ENCODE measurements around the gene SLC22A23. TPM values are rescaled to one million over a fixed set of nuclear protein-coding genes. Genes with fewer than 3 reads are reported as not detected.
A peak's percentile ranks its signal among the peaks of the same experiment; 100 is the strongest.
"Not testable (repeated sequence)": the region's sequence is repeated elsewhere in the genome, so short reads cannot be mapped to it uniquely, and the experiment has no call there.

SLC22A23 gene
- total RNA-seq, 8 experiments from 2014 or later, result 10.5 to 24.1 (median 13.2) TPM

DNA sequence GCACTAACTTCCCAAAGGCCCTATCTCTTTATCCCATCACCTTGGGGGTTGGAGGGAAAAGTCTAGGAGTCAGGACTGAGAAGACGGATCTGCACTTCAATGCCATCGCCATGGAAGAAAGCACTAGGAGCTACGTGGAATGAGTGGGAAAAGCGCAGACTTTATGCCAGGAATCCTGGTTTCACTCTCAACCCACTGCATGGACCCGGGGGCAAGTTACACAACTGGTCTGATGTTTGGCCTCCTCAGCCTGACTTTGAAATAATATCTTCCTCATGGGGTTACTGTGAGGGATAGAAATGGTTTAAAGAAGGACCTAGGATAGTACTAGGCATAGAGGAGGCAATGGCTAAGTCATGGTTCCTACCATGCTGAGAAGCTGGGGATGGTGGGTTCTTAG, 211.6 kb downstream of the SLC22A23 start:
- WGBS, 10 experiments, result 75 to 100% (median 96%) methylated on average over 2 to 5 of the region's 5 CpGs; no CpG with 5 or more reads in 3 of the 10 experiments
- Histone ChIP-seq H3K27ac (no peak overlapping the region), H3K4me1 (replicated peaks in 1 of 2) (peaks cover 30 to 32% of the 10 kb centered on the region in 2 donors), H3K4me3 (no peak overlapping the region)
- in situ Hi-C loops (cut with MboI; ENCODE audit: low pct_unique_long_range_greater_than_20kb in 2 of 9, low sequenced_read_pairs in 9 of 9, unreplicated experiment in 9 of 9), result loop anchor here in 2 of 9 experiments (25.0 kb wide), 2 partner anchors 108 to 258 kb away; partner anchors contain the start of gene NQO2 (in 1 of the 2)
- no peak for ATAC-seq (replicated peaks in 6 of 8)

DNA sequence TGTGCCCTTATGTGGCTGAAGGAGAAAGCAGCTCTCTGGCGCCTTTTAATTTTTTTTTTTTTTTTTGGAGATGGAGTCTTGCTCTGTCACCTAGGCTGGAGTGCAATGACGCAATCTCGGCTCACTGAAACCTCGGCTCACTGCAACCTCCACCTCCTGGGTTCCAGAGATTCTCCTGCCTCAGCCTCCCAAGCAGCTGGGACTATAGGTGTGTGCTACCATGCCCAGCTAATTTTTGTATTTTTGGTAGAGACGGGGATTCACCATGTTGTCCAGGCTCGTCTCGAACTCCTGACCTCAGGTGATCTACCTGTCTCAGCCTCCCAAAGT, 212.1 kb downstream of the SLC22A23 start:
- not testable (repeated sequence) for ATAC-seq (replicated peaks in 6 of 8); H3K4me3 ChIP-seq; H3K27ac ChIP-seq
- in situ Hi-C loops (cut with MboI; ENCODE audit: low pct_unique_long_range_greater_than_20kb in 2 of 9, low sequenced_read_pairs in 9 of 9, unreplicated experiment in 9 of 9), result loop anchor here in 2 of 9 experiments (25.0 kb wide), 2 partner anchors 107 to 257 kb away; partner anchors contain the start of gene NQO2 (in 1 of the 2)
- H3K4me1 ChIP-seq (replicated peaks in 1 of 2), result peaks cover 26 to 28% of the 10 kb centered on the region in 2 donors
- 81 to 100% (median 90%) methylated on average over 2 to 7 of the region's 7 CpGs; no CpG with 5 or more reads in 3 of the 10 experiments for WGBS, 10 experiments

DNA sequence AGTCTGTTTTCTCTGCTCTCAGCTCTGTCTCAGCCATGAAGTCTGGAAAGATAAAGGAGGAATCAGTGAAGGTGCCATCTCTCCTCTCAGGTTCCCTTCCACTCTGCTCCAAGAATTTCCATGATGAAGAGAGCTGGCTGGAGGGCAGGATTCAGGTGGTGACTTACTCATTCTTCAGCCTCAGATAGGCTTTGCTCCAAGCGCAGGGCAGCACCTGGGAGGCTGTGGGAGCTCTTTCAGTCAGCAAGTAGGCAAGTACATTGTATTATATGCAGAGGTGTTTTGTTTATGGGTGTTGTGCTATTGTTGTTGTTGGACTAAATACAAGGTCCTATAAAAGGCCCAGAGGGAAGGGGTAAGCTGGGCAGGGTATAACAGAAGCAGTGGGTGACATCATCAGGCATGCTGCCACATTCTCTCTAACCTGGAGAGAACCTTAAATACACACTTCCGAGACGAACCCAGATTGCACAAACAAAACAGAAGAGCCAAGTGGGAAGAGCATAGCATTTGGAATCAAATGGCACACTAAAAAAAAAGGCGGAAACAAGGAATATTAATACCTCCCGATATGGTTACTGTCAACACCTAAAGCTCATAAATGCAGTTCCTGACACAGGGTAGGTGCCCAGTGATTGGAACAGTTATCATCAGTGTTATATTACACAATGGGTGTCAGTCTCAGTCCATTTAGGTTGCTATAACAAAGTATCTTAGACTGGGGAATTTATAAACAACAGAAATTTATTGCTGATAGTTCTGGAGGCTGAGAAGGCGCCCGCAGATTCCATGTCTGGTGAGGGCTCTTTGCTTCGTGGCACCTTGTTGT, 212.6 kb downstream of the SLC22A23 start:
- 67 to 100% (median 92%) methylated on average over 2 to 7 of the region's 8 CpGs for WGBS, 10 experiments
- Histone ChIP-seq H3K4me1 (replicated peaks in 1 of 2) (peaks cover 20 to 24% of the 10 kb centered on the region in 2 donors), H3K27ac (no peak overlapping the region), H3K4me3 (no peak overlapping the region)
- in situ Hi-C loops (cut with MboI; ENCODE audit: low pct_unique_long_range_greater_than_20kb in 2 of 9, low sequenced_read_pairs in 9 of 9, unreplicated experiment in 9 of 9), result loop anchor here in 2 of 9 experiments (25.0 kb wide), 2 partner anchors 107 to 257 kb away; partner anchors contain the start of gene NQO2 (in 1 of the 2)
- no peak for ATAC-seq (replicated peaks in 6 of 8)

DNA sequence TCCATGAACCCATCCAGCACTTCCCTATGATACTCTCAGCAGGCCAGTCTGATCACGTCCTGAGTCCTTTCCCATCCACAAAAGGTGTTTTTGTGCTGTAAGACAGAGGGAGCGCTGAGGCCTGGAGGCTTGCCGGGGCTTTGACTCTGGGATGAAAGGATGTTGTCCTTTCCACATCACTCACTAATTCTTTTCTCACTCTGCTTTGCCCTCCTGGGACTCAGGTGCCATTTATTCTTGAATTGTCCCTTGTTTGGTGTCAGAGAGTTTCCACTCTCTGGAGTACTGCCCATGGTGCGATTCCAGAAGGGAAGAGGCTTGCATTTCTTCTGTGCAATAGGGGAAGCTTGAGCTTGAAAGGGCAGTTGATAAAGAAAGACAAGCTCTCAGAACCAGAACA, 214.1 kb downstream of the SLC22A23 start:
- H3K4me1 ChIP-seq (replicated peaks in 1 of 2), result peaks cover 7 to 12% of the 10 kb centered on the region in 2 donors
- no peak for ATAC-seq (replicated peaks in 6 of 8)
- H3K27ac ChIP-seq, result no peak overlapping the region
- in situ Hi-C loops (cut with MboI; ENCODE audit: low pct_unique_long_range_greater_than_20kb in 2 of 9, low sequenced_read_pairs in 9 of 9, unreplicated experiment in 9 of 9), result loop anchor here in 2 of 9 experiments (25.0 kb wide), 2 partner anchors 105 to 255 kb away; partner anchors contain the start of gene NQO2 (in 1 of the 2)
- H3K4me3 ChIP-seq, result no peak overlapping the region
- 49 to 100% (median 84%) methylated on average over 1 to 4 of the region's 4 CpGs for WGBS, 10 experiments

DNA sequence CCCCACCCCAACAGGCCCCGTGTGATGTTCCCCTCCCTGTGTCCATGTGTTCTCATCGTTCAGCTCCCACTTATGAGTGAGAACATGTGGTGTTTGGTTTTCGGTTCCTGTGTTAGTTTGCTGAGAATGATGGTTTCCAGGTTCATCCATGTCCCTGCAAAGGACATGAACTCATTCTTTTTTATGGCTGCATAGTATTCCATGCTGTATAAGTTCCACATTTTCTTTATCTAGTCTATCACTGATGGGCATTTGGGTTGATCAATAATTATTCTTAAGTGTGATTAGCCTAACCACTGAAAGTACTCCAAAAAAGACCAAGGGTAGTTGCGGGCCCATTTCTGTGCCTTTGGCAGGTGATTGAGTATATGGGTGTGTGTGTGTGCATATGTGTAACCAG, 215.1 kb downstream of the SLC22A23 start:
- WGBS, 10 experiments, result 50 to 100% (median 100%) methylated on average over 1 to 3 of the region's 4 CpGs; no CpG with 5 or more reads in 5 of the 10 experiments
- in situ Hi-C loops (cut with MboI; ENCODE audit: low pct_unique_long_range_greater_than_20kb in 2 of 9, low sequenced_read_pairs in 9 of 9, unreplicated experiment in 9 of 9), result loop anchor here in 2 of 9 experiments (25.0 kb wide), 2 partner anchors 104 to 254 kb away; partner anchors contain the start of gene NQO2 (in 1 of the 2)
- H3K4me1 ChIP-seq (replicated peaks in 1 of 2); ATAC-seq (replicated peaks in 6 of 8); H3K4me3 ChIP-seq; H3K27ac ChIP-seq: not testable (repeated sequence)

DNA sequence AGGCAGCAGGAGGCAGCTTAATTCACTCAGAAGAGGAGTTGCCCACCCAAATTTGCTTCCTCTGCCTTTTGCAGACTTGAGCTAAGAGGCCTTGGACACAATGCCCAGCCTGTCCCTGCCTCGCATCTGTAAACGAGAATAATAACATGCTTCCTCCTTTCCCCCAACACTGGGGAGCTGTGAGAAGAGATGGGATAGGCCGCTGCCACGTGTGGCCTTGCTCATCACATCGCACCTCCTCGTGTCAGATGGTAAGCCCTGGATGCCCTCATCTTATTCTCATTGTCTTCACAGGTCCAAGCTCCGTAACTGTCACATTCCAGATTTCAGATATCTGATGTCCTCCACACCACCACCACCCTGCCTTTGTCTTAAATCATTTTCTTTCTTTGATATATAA, 216.3 kb downstream of the SLC22A23 start:
- in situ Hi-C loops (cut with MboI; ENCODE audit: low pct_unique_long_range_greater_than_20kb in 2 of 9, low sequenced_read_pairs in 9 of 9, unreplicated experiment in 9 of 9), result loop anchor here in 2 of 9 experiments (25.0 kb wide), 2 partner anchors 103 to 253 kb away; partner anchors contain the start of gene NQO2 (in 1 of the 2)
- peak in 5 of 8 experiments; percentile 23 to 48 (median 40) for ATAC-seq (replicated peaks in 6 of 8)
- H3K27ac ChIP-seq, result no peak overlapping the region

DNA sequence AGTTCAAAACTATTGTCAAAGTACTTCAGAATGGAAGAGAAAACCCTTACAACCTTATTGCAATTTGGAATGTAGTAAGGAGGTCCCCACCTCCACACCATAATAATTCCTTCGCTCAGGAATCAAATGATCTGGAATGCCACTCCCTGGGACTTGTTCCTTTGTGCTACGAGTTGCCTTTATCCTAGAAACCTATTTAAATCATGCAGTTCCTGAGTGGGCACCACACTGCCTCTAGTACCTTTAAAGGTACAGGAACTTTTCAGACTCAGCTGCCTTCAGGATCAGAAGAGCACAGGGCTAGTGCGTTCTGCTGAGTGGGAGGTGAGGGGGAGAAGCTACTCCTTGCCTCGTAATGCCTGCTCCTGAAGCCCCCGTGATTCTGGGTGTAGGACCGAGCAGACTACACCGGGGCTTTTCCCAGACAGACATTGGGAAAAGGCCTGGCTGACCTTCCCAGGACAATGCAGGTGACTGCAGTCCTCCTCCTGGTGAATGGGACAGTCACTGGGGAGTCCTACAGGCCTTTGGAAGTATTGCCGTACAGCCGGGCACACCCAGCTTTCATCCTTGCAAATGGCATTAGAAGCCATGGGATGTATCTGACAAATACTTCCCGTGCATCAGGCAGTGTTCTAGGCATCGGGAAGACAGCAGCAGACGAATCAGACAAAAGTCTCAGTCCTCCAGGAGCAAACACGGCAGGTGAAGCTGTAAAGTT, 217.6 kb downstream of the SLC22A23 start:
- H3K4me1 ChIP-seq (replicated peaks in 1 of 2), result peaks cover 12 to 17% of the 10 kb centered on the region in 2 donors
- no peak overlapping the region for H3K4me3 ChIP-seq
- in situ Hi-C loops (cut with MboI; ENCODE audit: low pct_unique_long_range_greater_than_20kb in 2 of 9, low sequenced_read_pairs in 9 of 9, unreplicated experiment in 9 of 9), result loop anchor here in 2 of 9 experiments (25.0 kb wide), 2 partner anchors 102 to 252 kb away; partner anchors contain the start of gene NQO2 (in 1 of the 2)
- no peak overlapping the region for H3K27ac ChIP-seq
- peak in 3 of 8 experiments; percentile 27 to 81 (median 47) for ATAC-seq (replicated peaks in 6 of 8)
- WGBS, 10 experiments, result 61 to 100% (median 78%) methylated on average over 1 to 10 of the region's 13 CpGs

More for the DNA sequence above, 216.3 kb downstream of the SLC22A23 start:
- WGBS, 10 experiments, result 45 to 75% (median 68%) methylated on average over 2 to 6 of the region's 7 CpGs; no CpG with 5 or more reads in 5 of the 10 experiments
- Histone ChIP-seq H3K4me3 (no peak overlapping the region), H3K4me1 (replicated peaks in 1 of 2) (peaks cover 1 to 5% of the 10 kb centered on the region in 2 donors)

DNA sequence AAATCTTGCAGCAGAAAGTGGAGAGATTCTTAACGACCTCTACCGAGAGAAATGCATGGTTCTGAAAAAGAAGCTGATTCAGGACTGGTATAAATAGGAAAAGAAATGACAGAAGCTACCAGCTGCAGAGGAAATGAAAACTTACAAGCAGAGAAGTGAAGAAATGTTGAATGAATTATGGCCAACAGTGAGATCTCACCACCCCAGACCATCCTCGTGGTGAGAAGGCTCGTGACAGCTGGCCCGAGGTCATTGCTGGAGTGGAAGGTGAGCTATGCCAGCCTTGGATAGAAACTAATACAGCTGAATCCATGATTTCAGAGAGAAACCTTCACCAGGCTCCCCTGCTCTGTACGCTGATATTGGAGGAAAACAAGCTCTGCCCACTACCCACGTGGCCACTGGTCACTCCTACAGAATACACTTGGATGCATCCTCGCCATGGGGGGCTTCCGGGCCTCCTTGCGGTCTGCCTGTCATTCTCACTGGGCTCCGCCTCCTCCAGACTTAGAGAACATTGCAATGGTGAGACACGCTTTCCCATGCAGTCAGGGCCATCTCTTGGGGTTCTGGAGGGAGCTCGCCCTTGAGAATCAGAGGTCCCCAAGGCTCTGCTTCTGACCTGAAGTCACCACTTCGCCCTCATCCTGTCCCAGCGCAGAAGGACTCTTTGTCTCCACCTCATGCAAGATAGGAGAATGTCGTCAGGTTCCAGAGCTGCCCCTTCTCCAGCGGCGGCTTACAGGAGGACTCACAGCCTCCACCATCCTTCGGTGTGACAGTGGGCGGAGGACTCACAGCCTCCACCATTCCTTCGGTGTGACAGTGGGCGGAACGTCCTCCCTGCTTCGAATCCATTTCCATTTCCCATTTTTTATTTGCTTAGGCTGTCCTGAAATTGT, 218.8 kb downstream of the SLC22A23 start:
- in situ Hi-C loops (cut with MboI; ENCODE audit: low pct_unique_long_range_greater_than_20kb in 2 of 9, low sequenced_read_pairs in 9 of 9, unreplicated experiment in 9 of 9), result loop anchor here in 2 of 9 experiments (25.0 kb wide), 2 partner anchors 101 to 251 kb away; partner anchors contain the start of gene NQO2 (in 1 of the 2)
- H3K27ac ChIP-seq, result no peak overlapping the region
- peaks cover 17 to 23% of the 10 kb centered on the region in 2 donors for H3K4me1 ChIP-seq (replicated peaks in 1 of 2)
- peak in 5 of 8 experiments; percentile 24 to 71 (median 47) for ATAC-seq (replicated peaks in 6 of 8)
- H3K4me3 ChIP-seq, result no peak overlapping the region
- WGBS, 10 experiments, result 4 to 100% (median 79%) methylated on average over 1 to 16 of the region's 24 CpGs

DNA sequence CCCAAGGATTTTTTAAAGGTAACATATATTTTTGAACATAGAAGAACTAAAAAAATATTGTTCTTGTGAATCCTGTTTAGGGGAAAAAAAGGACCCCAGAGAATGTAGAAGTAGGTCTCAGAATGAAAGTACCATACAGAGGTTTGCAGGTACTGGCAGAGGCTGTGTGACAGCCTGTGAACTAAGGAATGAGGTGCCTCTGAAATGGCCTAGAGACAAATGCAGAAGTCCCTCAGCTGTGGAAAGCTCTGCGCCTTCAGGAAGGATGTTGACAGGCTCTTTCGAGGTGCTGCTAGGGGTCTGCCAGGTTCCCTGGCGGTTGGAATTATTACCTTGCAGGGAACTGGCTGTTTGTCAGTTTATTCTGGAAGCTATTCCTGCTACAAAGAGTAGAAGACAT, 220.8 kb downstream of the SLC22A23 start:
- ATAC-seq (replicated peaks in 6 of 8), result no peak
- no peak overlapping the region for H3K4me3 ChIP-seq
- H3K4me1 ChIP-seq (replicated peaks in 1 of 2), result peaks cover 17 to 23% of the 10 kb centered on the region in 2 donors
- no peak overlapping the region for H3K27ac ChIP-seq
- in situ Hi-C loops (cut with MboI; ENCODE audit: low pct_unique_long_range_greater_than_20kb in 2 of 9, low sequenced_read_pairs in 9 of 9, unreplicated experiment in 9 of 9), result loop anchor here in 2 of 9 experiments (25.0 kb wide), 2 partner anchors 99 to 249 kb away; partner anchors contain the start of gene NQO2 (in 1 of the 2)
- 40 to 100% (median 88%) methylated on average over 1 to 3 of the region's 3 CpGs; no CpG with 5 or more reads in 1 of the 10 experiments for WGBS, 10 experiments

DNA sequence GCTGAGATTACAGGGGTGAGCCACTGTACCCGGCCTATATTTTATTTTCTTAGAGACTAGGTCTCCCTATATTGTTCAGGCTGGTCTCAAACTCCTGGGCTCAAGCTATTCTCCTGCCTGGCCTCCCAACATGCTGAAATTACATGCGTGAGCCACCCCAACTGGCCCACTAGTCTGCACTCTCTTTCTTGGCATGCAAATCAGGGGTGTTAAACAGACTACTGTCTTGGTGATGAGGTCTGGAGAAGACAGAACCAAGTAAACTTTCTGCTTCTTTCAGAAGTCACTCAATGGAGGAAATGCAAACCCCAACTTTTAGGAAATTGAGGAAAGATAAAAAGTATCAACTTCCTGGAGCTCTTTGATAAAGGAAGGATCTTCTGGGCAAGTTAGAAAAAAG, 221.4 kb downstream of the SLC22A23 start:
- no peak for ATAC-seq (replicated peaks in 6 of 8)
- in situ Hi-C loops (cut with MboI; ENCODE audit: low pct_unique_long_range_greater_than_20kb in 2 of 9, low sequenced_read_pairs in 9 of 9, unreplicated experiment in 9 of 9), result loop anchor here in 2 of 9 experiments (25.0 kb wide), 2 partner anchors 98 to 248 kb away; partner anchors contain the start of gene NQO2 (in 1 of the 2)
- Histone ChIP-seq H3K4me1 (replicated peaks in 1 of 2) (peaks cover 17 to 22% of the 10 kb centered on the region in 2 donors), H3K27ac (no peak overlapping the region), H3K4me3 (no peak overlapping the region)
- WGBS, 10 experiments, result 80 to 100% (median 94%) methylated on average over 1 to 2 of the region's 2 CpGs; no CpG with 5 or more reads in 3 of the 10 experiments

DNA sequence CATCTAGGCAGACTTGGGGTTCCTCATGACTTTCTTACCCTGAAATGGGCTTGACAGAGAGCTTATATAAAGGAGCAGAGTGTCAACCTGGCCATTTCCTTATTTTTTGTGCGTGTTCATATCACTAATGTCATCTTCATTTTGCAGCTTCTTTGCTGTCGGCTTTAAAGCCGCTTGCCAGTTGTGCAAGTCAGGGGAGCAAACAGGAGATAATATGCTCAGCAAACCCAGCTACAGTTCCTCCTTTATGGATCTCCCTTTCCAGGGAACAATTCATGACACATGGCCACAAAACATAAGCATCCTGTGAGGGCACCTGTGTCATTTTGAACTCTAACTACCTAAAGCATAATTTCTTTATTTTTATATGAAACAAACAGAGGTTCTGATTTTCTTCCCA, 222.9 kb downstream of the SLC22A23 start:
- WGBS, 10 experiments, result 74 to 100% (median 83%) methylated on average over 1 to 3 of the region's 3 CpGs; no CpG with 5 or more reads in 3 of the 10 experiments
- in situ Hi-C loops (cut with MboI; ENCODE audit: low pct_unique_long_range_greater_than_20kb in 2 of 9, low sequenced_read_pairs in 9 of 9, unreplicated experiment in 9 of 9), result loop anchor here in 2 of 9 experiments (25.0 kb wide), 2 partner anchors 97 to 247 kb away; partner anchors contain the start of gene NQO2 (in 1 of the 2)
- ATAC-seq (replicated peaks in 6 of 8), result no peak
- H3K4me1 ChIP-seq (replicated peaks in 1 of 2), result peaks cover 17 to 19% of the 10 kb centered on the region in 2 donors
- peak overlapping the region in 1 of 2 donors; percentile 100 for H3K27ac ChIP-seq
- H3K4me3 ChIP-seq, result peak overlapping the region; percentile 17 to 92 (median 89)
